HG02610 (cell line): ENCODE data around the gene RPS6KA2.

Source experiments
- ATAC-seq: cut with Tn5 transposase; IDR thresholded peaks from one replicate; pipeline ENCODE4 v1.9.1; 2021; ENCODE audit warnings: mild to moderate bottlenecking, moderate library complexity; ENCODE audit not compliant: unreplicated experiment

RPS6KA2 gene

DNA sequence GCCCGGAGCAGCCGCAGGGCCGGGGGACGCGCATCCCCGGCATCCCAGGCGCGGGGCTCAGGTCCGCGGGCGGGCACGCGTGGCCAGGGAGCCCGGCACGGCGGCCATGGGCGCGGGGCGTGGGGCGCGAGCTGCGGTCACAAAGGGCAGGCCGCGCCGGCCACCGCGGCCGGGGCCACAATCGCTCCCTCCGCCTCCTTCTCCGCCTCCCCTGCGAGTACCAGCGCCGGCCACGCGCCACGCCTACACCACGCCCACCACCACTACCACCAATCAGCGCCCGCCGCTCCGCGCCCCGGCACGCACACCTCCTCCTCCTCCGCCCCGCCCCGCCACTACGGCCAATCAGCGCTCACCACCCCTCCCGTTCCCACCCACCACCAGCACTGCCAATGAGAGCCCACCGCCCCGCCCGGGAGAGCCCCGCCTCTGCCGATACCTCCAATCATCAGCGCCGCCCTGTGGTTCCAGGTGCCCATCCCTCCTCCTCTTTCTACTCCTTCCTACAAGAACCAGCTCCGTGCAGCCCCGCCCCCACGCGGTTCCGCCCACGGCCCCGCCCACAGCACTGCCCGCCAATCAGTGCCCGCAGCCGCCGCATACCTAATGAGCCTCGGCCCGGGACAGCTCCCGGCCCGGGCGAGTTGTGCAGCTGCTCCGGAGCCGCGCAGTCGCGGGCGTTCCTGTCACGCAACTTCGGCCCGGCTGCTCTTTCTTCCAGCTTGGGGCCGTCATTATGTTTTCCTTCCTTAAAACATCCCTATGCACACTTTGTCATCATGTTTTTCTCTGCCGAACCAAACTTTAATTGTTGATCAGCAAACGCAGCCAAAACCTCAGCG, at the start of gene RPS6KA2:
Gene RPS6KA2, minus strand, starts transcription at position 219 of the 842 bp plus-strand sequence. CDS start 232 bp downstream, outside the sequence.
- peak; percentile 90 for ATAC-seq

- no peak for ATAC-seq
Measured at GRCh38 chr6:166676270-166676860, 49.3 kb upstream of the RPS6KA2 start.

DNA sequence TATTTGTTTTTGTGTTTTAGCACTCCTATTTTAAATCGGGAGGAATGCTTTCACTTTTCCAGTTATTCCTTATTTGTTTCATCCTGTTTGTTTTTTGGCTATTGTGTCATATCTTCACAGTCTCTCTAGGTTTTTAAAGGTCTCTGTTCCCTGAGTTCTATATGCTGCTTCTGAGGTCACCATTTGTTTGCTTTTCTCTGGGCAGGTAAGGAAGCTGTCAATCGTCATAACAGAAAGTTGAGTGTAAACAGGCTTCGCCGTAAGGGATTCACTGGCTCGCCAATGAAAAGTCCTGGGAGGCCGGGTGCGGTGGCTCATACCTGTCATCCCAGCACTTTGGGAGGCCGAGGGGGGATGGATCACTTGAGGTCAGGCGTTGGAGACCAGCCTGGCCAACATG, 48.7 kb upstream of the RPS6KA2 start:
- no peak for ATAC-seq

GRCh38 chr6:166673309-166673708, 46.3 kb upstream of the RPS6KA2 start:
- ATAC-seq, result no peak

GRCh38 chr6:166672624-166673206, 45.7 kb upstream of the RPS6KA2 start:
- no peak for ATAC-seq

- ATAC-seq, result no peak
Measured at GRCh38 chr6:166672146-166672545, 45.1 kb upstream of the RPS6KA2 start.

DNA sequence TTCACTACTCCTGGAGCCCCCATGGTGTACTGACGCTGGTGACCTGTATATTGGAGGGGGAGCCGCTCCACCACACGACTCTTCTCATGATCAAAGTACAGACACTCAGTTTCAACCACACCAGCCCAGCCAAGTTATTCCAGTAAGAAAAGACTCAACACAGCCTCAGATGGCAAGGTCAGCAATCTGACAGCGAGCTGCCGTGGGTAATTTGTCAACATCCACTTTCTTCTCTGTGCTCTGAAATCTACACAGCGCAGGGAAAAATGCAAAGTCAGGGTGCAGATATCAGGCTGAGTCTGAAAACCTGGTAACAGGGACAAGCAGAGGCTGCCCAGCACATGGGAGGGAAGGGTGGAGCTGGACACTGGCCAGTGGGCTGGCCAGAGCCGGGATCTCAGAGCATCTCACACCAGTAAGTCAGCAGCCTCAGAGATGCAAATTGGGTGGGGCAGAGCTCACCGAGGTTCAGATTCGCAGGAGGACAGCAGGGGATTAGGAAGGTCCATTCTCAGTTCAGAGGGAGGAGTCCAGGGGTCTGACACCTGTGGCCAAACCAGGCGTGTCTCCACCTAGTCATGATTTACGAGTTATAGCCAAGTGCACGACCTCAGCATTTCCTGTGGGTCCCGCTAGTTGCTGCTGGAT, 44.5 kb upstream of the RPS6KA2 start:
- no peak for ATAC-seq

DNA sequence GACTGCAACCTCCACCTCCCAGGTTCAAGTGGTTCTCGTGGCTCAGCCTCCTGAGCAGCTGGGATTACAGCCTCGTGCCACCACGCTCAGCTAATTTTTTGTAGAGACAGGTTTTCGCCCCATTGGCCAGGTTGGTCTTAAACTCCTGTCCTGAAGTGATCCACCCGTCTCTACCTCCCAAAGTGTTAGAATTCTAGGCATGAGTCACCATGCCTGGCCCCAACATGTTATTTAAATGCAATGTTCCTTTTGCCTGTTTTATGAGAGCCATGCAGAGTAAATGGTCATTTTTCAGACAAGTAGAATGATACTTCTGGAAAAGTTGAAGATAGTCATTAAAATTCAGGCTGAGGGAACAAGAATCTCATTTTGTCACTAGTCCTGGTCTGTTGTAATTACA, 43.8 kb upstream of the RPS6KA2 start:
- no peak for ATAC-seq

DNA sequence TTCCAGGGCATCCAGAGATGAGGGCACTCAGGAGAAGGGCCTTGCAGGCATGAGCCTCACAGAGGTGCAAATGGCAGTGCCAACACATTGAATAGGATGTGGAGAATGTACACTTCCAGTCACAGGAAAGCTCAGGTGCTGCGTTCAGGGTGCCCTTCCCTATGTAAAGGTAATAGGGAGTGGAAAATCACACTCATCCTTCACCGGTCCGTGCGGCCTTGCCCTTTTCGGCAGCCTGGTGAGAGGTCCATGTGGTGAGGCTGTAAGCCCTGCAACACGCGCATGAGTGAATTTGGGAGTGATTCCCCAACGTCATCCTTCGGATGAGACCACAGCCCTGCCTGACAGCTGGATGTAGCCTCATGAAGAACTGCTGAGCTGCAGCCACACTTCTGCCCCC, 43.0 kb upstream of the RPS6KA2 start:
- no peak for ATAC-seq

- ATAC-seq, result no peak
Measured at GRCh38 chr6:166667796-166668610, 41.0 kb upstream of the RPS6KA2 start.

DNA sequence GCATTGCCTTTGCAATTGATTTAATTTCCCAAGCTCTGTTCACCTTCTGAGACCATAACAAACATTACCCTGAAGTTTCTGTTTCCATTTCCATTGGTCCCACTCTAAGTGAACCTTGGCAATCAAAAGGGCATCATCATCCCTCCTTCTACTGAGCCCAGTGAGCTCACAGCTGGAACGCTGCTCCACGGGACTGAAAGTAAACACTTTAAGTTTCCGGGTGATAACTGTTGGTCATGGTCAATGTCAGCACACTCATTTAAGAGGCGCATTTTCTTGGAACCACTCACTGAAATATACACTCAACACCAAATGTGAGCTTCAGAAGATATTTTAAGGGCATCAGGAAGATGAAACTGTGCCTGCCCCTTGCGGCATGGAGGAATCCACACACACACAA, 37.1 kb upstream of the RPS6KA2 start:
- no peak for ATAC-seq

DNA sequence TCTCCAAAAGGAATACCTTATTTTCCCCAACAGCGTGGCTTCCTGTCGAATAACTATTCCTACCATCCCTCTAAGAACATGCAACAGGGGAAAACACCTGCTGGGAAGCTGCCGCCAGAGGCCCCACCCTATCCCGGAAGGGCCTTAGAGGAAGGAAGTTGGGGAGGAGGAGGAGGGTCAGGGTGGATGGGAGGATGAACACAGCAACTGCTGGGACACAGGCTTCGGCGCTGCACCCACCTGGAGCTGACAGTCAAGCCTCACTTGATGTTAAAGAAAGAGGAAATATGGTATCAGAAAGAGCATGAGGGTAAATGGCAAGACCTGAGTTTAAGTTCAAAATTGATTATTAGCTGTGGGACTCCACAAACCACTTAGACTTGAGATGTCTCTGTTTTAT, 36.5 kb upstream of the RPS6KA2 start:
- ATAC-seq, result no peak

- no peak for ATAC-seq
Measured at GRCh38 chr6:166662690-166663089, 35.6 kb upstream of the RPS6KA2 start.

- no peak for ATAC-seq
Measured at GRCh38 chr6:166661327-166662085, 34.5 kb upstream of the RPS6KA2 start.

GRCh38 chr6:166660157-166660688, 33.2 kb upstream of the RPS6KA2 start:
- ATAC-seq, result no peak

DNA sequence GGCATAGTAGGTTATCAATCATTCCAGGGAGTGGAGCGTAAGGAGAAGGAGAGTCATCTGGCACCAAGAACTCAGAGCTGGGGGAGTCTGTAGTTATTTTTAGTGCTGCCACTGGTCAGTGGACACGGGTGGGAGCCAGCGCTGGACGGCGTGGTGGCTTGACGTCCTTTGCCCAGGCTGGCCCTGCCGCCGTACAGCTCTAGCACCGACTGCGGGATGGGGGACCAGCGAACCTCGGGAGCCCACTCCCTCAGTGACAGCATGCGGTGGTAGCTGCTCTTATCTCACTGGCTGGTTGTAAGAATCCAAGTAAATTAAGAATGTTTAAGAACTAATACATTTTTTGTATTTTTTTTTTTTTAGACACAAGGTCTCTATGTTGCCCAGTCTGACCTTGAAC, 32.5 kb upstream of the RPS6KA2 start:
- no peak for ATAC-seq

GRCh38 chr6:166658792-166659150, 31.7 kb upstream of the RPS6KA2 start:
- ATAC-seq, result no peak

- ATAC-seq, result no peak
Measured at GRCh38 chr6:166658115-166658791, 31.2 kb upstream of the RPS6KA2 start.

- no peak for ATAC-seq
Measured at GRCh38 chr6:166657531-166657930, 30.5 kb upstream of the RPS6KA2 start.
